ENCODE data around the gene COL10A1. TPM values are rescaled to one million over a fixed set of nuclear protein-coding genes. Genes with fewer than 3 reads are reported as not detected.
A peak's percentile ranks its signal among the peaks of the same experiment; 100 is the strongest.

The COL10A1 gene
- polyA plus RNA-seq, 1 experiment, result 0.11 TPM

DNA sequence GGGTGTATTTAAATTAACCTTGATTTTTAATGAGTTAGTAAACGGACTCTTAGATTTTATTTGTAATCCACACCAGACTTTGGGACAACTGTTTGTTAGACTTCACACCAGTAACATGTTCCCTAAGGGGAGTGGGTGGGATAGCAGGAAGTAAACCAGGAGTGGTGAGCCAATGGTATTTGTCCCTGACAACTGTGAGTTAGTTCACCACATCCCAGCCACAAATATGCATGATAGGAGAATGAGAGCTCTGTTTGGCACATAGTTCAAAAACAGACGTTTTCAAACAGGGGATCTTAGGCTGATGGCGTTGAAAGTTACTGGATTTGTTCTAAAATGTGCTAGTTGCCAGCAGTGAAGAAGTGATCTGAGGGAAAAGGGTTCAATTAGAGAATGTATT lies 18.7 kb upstream of the COL10A1 start:
- ChIA-PET CTCF (no interaction called here), POLR2A (no interaction called here)
- Histone ChIP-seq H3K27me3 (ENCODE audit: control insufficient read depth, insufficient read depth, low read length) (no peaks in the 10 kb centered on the region), H3K4me3 (ENCODE audit: low read depth, low read length) (no peak overlapping the region), H3K36me3 (ENCODE audit: control insufficient read depth, insufficient read depth, low read length) (no peaks in the 10 kb centered on the region)
- TF ChIP-seq, protein P1, sequence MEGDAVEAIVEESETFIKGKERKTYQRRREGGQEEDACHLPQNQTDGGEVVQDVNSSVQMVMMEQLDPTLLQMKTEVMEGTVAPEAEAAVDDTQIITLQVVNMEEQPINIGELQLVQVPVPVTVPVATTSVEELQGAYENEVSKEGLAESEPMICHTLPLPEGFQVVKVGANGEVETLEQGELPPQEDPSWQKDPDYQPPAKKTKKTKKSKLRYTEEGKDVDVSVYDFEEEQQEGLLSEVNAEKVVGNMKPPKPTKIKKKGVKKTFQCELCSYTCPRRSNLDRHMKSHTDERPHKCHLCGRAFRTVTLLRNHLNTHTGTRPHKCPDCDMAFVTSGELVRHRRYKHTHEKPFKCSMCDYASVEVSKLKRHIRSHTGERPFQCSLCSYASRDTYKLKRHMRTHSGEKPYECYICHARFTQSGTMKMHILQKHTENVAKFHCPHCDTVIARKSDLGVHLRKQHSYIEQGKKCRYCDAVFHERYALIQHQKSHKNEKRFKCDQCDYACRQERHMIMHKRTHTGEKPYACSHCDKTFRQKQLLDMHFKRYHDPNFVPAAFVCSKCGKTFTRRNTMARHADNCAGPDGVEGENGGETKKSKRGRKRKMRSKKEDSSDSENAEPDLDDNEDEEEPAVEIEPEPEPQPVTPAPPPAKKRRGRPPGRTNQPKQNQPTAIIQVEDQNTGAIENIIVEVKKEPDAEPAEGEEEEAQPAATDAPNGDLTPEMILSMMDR (IDR thresholded peaks at IDR 0.05; ENCODE audit: insufficient read depth, low read depth, low read length), result no peak
- peak; percentile 37 for DNase-seq (ENCODE audit: low read depth)

DNA sequence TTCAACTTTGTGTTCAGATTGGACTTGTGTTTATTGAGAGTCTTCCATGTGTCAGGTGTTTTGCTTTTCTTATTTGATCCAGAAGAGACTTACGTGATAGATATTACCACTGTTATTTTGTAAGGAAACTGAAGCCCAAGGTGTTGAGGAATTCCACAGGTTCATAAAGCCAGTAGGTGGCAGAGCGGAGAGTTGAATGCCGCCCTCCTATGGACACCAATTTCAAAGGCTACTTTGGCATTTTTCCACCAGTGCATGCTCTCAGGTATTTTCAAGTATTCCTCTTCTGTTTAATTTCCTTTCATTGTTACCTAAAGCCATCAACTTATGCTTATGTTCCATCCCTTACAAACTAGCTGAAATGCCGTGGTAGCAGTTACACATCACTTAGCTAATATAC lies 14.0 kb upstream of the COL10A1 start:
- POLR2A ChIA-PET, result no interaction called here
- CTCF ChIA-PET, result interaction anchor here (0.7 kb wide), 1 partner anchor 39 kb away, joined by 4 read pairs; the partner anchor contains the start of gene NT5DC1
- Histone ChIP-seq H3K36me3 (ENCODE audit: control insufficient read depth, insufficient read depth, low read length) (no peaks in the 10 kb centered on the region), H3K27me3 (ENCODE audit: control insufficient read depth, insufficient read depth, low read length) (no peaks in the 10 kb centered on the region), H3K4me3 (ENCODE audit: low read depth, low read length) (no peak overlapping the region)
- TF ChIP-seq, protein P1 (IDR thresholded peaks at IDR 0.05; ENCODE audit: insufficient read depth, low read depth, low read length), result no peak
- DNase-seq (ENCODE audit: low read depth), result no peak

DNA sequence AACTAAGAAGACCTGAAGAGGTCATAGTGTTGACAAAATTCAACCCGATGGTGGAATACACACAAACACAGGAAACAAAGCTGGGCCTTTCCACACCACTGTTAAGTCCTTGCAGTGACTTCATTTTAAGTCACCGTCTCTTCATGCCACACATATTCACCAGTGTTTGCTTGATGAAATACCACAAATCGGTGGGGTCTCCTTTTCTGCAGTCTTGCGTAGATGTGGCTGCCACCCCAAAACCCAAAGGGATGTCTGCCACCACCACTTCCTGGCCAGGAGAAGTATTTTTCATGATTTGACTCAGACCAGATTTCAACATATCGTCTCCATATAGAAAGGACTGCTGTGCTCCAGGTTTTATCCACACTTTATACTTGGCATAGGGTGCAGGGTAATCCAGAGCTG lies 11.0 kb upstream of the COL10A1 start:
- no peak for DNase-seq (ENCODE audit: low read depth)
- TF ChIP-seq, protein P1 (IDR thresholded peaks at IDR 0.05; ENCODE audit: insufficient read depth, low read depth, low read length), result no peak
- ChIA-PET CTCF (no interaction called here), POLR2A (no interaction called here)
- no peak overlapping the region for H3K4me3 ChIP-seq (ENCODE audit: low read depth, low read length)
- H3K36me3 ChIP-seq (ENCODE audit: control insufficient read depth, insufficient read depth, low read length), result no peaks in the 10 kb centered on the region
- H3K27me3 ChIP-seq (ENCODE audit: control insufficient read depth, insufficient read depth, low read length), result no peaks in the 10 kb centered on the region

DNA sequence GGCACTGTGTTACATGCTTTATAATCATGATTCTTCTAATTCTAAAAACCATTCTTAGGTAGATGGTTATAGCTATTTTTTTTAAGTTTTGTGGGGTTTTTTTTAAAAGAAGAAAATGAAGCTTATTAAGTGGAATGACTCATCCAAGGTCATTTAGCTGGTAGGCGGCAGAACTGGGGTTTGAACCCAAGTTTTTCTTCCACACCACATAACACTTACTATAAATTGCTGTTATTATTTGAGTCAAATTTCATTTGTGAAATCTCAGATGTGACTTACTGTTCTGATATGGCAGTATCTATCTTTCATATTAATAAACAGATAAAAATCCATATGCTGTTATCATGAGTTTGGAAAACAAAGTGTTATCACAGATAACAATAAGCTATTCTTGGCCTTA lies 10.4 kb upstream of the COL10A1 start:
- POLR2A ChIA-PET, result no interaction called here
- DNase-seq (ENCODE audit: low read depth), result no peak
- Histone ChIP-seq H3K4me3 (ENCODE audit: low read depth, low read length) (no peak overlapping the region), H3K36me3 (ENCODE audit: control insufficient read depth, insufficient read depth, low read length) (no peaks in the 10 kb centered on the region), H3K27me3 (ENCODE audit: control insufficient read depth, insufficient read depth, low read length) (no peaks in the 10 kb centered on the region)
- TF ChIP-seq, protein P1 (IDR thresholded peaks at IDR 0.05; ENCODE audit: insufficient read depth, low read depth, low read length), result no peak
- CTCF ChIA-PET, result no interaction called here

DNA sequence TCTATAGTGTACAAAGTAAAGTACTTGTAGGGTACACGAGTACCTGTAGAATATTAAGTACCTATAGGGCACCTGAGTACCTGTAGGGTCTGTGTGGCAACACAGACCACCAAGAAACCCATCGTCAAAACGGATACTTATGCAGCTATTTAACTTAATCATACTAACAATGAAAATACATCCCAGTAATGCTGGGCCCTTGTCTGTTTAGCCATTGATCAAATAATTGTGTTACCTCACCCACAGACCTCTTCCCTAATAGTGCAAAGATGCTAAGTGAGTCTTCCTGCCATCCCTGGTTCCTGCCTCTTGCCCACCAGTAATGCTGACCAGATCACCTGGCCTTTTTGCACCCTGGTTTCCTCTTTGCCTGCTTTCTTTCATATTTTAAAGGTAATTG lies 7.5 kb upstream of the COL10A1 start:
- CTCF ChIA-PET, result no interaction called here

More for the DNA sequence above, 7.5 kb upstream of the COL10A1 start:
- Histone ChIP-seq H3K4me3 (ENCODE audit: low read depth, low read length) (no peak overlapping the region), H3K27me3 (ENCODE audit: control insufficient read depth, insufficient read depth, low read length) (no peaks in the 10 kb centered on the region), H3K36me3 (ENCODE audit: control insufficient read depth, insufficient read depth, low read length) (no peaks in the 10 kb centered on the region)
- no peak for DNase-seq (ENCODE audit: low read depth)
- POLR2A ChIA-PET, result no interaction called here
- TF ChIP-seq, protein P1 (IDR thresholded peaks at IDR 0.05; ENCODE audit: insufficient read depth, low read depth, low read length), result no peak
